ENCODE results near the gene NEK6. TPM values are rescaled to one million over a fixed set of nuclear protein-coding genes. Genes with fewer than 3 reads are reported as not detected.
A peak's percentile ranks its signal among the peaks of the same experiment; 100 is the strongest.

The NEK6 gene
- total RNA-seq, 1 donor from 2014 or later: 65.6 TPM

GRCh38 chr9:124350494-124351263, 92.9 kb downstream of the NEK6 start:
- peak; percentile 84 for DNase-seq (ENCODE audit: low read depth)

- no peak for DNase-seq (ENCODE audit: low read depth)
Observed at GRCh38 chr9:124351672-124352468, 94.1 kb downstream of the NEK6 start.

- peak; percentile 62 for DNase-seq (ENCODE audit: low read depth)
Observed at GRCh38 chr9:124352616-124353015, 94.9 kb downstream of the NEK6 start.

- DNase-seq (ENCODE audit: low read depth): no peak
Observed at GRCh38 chr9:124353166-124353768, 95.5 kb downstream of the NEK6 start.

- DNase-seq (ENCODE audit: low read depth): no peak
Observed at GRCh38 chr9:124353811-124354274, 96.1 kb downstream of the NEK6 start.

GRCh38 chr9:124354346-124355038, 96.7 kb downstream of the NEK6 start:
- DNase-seq (ENCODE audit: low read depth): no peak

- no peak for DNase-seq (ENCODE audit: low read depth)
Observed at GRCh38 chr9:124355039-124355940, 97.5 kb downstream of the NEK6 start.

- DNase-seq (ENCODE audit: low read depth): no peak
Observed at GRCh38 chr9:124355941-124356744, 98.4 kb downstream of the NEK6 start.

- DNase-seq (ENCODE audit: low read depth): no peak
Observed at GRCh38 chr9:124356745-124357390, 99.1 kb downstream of the NEK6 start.

- no peak for DNase-seq (ENCODE audit: low read depth)
Observed at GRCh38 chr9:124357721-124358361, 100.1 kb downstream of the NEK6 start.

- no peak for DNase-seq (ENCODE audit: low read depth)
Observed at GRCh38 chr9:124358631-124359030, 100.9 kb downstream of the NEK6 start.

GRCh38 chr9:124359426-124359825, 101.7 kb downstream of the NEK6 start:
- no peak for DNase-seq (ENCODE audit: low read depth)

- no peak for DNase-seq (ENCODE audit: low read depth)
Observed at GRCh38 chr9:124359855-124360678, 102.3 kb downstream of the NEK6 start.

- DNase-seq (ENCODE audit: low read depth): no peak
Observed at GRCh38 chr9:124361128-124361527, 103.4 kb downstream of the NEK6 start.

- no peak for DNase-seq (ENCODE audit: low read depth)
Observed at GRCh38 chr9:124363326-124364096, 105.8 kb downstream of the NEK6 start.

GRCh38 chr9:124364141-124364540, 106.4 kb downstream of the NEK6 start:
- no peak for DNase-seq (ENCODE audit: low read depth)

- no peak for DNase-seq (ENCODE audit: low read depth)
Observed at GRCh38 chr9:124365036-124365435, 107.3 kb downstream of the NEK6 start.

Measured in myocyte (in vitro differentiated cells).